Activated T-helper 1 cell treated with Interleukin-2 at 50 U/mL for 16 hours (primary cell): Measurements from ENCODE around the gene PRDM15.

ENCODE experiments used
- DNase-seq: peaks from one replicate; pipeline ENCODE4 v3.0.0-alpha.2; 2020; ENCODE audit warnings: low read depth

The PRDM15 gene

GRCh38 chr21:41879190-41879998, at the start of gene PRDM15:
TSS of gene PRDM15 (minus strand) at chr21:41879344. CDS start at chr21:41860363, 18,981 bp downstream.
- DNase-seq = peak; percentile 72

DNA sequence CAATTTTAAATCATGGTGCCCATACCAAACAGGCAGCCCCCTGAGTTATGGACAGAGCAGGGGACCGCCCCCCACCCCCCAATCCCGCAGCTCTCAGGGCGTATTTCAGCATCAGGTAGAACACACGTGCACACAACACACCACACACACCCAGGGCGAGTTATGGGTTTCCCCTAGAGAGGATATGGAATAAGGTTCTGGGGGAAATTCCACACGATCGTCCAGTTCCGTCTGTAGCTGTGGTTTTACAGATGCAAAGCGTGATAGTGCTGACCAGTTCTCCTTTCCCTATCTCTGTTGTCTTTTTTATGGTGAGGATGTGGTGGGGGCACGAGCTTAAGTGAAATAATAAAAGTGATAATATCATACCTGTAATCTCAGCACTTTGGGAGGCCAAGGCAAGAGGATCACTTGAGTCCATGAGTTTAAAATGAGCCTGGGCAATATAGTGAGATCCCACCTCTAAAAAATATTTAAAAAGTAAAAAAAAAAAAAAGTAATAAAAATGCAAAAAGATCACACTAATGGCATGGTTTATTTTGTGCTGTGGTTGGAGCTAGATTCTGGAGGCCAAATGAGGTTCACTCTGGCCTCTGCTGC, 49.6 kb upstream of the PRDM15 start:
- DNase-seq = no peak

- DNase-seq = no peak
Observed at GRCh38 chr21:41927727-41928409, 48.7 kb upstream of the PRDM15 start.

DNA sequence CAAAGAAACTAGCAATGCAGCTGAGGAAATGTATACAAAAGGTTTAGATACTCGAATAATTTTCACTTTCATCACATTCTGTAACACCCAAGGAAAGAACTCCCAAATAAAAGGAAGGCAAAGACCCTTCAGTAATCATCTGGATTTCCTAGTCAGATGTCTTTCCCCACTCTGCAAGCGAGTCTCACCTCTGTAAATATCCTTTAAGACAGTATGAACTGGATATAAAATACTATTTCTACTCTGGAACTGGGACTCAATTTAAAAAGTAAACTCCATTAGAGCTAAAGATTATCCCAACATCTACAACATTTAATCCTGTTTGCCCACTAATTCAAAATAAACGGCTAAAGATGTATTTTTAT, 47.6 kb upstream of the PRDM15 start:
- no peak for DNase-seq

- no peak for DNase-seq
Observed at GRCh38 chr21:41926117-41926806, 47.1 kb upstream of the PRDM15 start.

DNA sequence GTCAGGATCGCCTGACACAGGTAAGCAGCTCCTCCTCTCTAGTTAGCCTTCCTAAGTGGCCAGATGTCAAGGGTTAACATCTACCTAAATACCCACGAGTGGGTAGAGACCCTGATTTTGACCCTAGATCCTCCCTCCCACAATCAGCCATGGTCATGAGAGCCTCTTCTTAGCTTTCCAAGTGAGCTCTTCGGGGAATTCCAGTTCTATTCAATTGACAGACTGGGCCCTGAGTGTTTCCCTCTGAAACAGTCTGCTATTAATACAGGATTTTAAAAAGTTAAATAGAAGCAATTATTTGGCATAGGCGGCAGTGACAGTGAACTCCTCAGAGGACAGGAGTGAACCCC, 46.6 kb upstream of the PRDM15 start:
- DNase-seq = no peak

GRCh38 chr21:41924368-41924754, 45.2 kb upstream of the PRDM15 start:
- DNase-seq = no peak

DNA sequence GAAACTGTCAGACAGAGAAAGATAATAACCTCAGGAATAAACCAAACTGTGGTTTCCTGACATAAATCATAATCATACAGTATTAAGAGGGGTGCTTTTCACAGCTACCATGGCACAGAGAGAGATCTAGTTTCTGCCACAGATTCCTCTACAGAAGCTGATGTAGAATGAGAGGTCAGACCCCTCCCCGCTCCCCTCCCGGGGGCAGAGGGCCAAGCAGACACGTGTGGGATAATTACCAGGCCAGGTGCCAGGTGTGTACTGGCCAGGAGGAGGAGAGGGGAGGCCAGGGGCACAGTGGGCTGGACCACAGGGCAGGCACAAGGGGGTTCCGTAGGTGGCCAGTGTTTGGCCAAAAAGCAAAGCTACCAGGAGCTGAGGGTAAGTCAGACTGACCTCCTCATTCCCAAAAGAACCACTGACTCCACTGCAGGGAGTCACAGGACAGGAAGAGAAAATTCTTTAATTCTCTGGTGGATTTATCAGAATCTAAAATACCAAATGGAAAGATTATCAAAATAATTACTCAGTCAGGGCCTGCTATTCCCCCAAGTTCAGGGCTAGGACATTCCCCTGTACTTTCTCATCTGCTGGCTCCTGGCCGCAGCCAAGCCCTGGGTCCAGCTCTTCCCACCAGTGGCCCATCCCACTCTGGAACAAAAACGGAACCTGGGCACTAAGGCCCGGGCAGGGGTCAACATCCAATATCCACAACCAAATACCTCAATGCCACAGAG, 44.7 kb upstream of the PRDM15 start:
- no peak for DNase-seq

GRCh38 chr21:41923186-41923585, 44.0 kb upstream of the PRDM15 start:
- DNase-seq = no peak

- no peak for DNase-seq
Observed at GRCh38 chr21:41921021-41921420, 41.9 kb upstream of the PRDM15 start.

DNA sequence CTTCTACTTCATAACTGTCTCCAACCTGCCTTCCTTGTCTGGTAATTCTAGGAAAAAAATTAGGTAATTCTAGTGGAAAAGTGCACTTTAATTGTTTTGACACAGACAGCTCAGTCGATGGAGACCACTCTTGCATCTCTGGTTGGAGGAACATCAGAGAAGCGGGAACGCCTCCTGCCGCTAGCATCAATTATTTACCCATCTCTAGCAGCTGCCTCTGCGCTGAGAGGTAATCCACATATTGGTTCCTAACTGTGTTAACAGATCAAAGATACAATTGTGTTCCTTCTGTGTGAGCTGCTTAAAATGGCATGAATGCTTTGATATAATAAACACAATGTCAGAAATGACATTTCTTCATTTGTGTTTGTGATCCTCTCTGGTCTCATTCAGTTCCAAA, 41.3 kb upstream of the PRDM15 start:
- no peak for DNase-seq

DNA sequence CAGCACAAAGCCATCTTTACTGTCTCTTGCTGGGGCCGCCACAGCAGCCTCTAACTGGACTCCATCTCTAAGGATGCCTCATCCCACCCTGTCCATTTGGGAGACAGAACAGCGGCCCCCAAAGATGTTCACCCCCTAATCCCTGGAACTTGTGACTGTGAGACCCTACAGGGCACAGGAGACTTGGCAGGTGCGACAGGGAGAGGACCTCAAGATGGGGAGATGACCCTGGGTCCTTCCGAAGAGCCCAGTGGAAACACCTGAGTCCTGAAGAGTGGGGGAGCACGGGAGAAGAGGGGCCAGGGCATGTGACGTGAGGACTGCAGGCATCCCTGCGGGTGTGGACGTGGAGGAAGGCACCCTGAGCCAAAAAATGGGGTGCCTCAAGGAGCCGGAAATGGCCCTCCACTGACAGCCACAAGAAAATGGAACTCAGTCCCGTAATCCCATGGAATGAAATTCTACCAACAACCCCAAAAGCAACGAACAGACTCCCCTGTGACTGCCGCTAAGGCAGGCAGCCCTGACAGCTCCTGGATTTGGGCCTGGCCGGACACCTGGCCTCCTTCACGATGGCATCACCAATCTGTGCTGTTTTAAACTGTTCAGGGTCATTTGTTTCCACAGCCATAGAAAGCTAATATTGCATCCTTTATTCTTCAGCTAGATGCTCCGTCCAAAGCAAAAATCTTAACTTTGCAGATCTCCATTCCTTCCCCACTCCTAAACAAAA, 40.7 kb upstream of the PRDM15 start:
- DNase-seq = no peak

DNA sequence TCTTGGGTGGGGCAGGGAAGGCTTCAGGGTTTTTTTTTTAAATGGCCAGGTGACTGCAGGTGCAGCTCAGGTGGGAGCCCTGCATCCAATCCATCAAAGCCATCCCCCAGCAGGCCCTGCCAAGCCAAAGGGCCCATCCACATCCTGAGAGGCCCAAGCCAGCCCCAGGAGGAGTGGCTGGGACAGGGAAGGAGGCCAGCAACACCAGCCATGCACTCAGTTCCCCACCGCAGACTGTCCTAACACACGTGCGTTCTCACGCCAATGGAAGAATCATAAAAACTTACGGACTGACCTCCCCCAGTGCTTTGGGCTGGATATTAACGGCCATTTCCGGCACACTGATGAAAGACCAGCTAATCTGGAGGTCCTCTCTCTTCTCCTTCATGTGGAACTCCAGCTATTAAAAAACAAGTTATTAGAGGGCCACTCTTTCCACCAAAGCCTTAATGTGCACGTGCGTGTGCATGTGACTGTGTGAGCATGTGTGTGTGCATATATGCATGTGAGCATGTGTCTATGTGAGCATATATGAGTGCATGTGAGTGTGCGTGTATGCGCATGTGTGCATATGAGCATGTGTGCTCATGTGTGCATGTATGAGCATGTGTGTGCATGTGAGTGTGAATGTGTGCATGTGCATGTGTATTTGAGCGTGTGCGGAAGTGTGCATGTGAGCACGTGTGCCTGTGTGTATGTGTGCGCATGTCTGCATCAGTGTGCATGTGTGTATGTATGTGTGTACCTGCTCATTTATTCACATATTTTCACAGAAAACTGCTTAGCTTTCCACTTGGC, 39.6 kb upstream of the PRDM15 start:
- no peak for DNase-seq

GRCh38 chr21:41917531-41917930, 38.4 kb upstream of the PRDM15 start:
- DNase-seq = no peak

- DNase-seq = no peak
Observed at GRCh38 chr21:41916888-41917433, 37.8 kb upstream of the PRDM15 start.

GRCh38 chr21:41914965-41915364, 35.8 kb upstream of the PRDM15 start:
- no peak for DNase-seq

DNA sequence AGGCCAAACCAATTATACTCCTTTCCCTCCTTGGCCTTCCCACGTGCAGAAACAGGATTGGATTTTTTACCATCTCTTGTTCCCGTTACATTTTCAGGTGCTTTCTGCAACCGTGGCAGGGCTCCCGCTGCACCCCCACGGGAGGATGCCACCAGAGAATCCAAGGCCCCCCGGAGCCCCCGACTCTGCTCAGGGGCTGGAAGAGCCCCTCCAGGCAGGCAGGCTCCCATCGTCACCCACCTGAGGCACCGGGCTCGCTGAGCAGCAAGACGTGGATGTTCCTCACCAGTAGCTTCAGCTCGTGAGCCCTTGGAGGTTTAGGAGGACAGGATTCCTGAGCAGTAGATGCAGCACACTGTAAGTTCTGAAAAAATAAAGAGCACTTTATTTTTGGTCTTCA, 35.2 kb upstream of the PRDM15 start:
- DNase-seq = no peak

GRCh38 chr21:41913230-41913629, 34.1 kb upstream of the PRDM15 start:
- DNase-seq = no peak

- DNase-seq = no peak
Observed at GRCh38 chr21:41908829-41909228, 29.7 kb upstream of the PRDM15 start.
